Stomach (tissue), 9 donors: ENCODE data around the gene NEDD4L. TPM values are rescaled to one million over a fixed set of nuclear protein-coding genes. Genes with fewer than 3 reads are reported as not detected.

Experiments used
- DNase-seq, 2 donors: peaks; one replicate each; pipeline versions ENCODE4 v3.0.0 to v3.0.0-alpha.2; 2013 to 2019
- H3K27ac ChIP-seq, 5 donors: fragments of 200-600 bp in 4 of 5; sonication (generic) in 4 of 5; one replicate each; pipeline ENCODE4 v1.5.1; 2013 to 2019; ENCODE audit warnings: mild to moderate bottlenecking in 1 of 5, moderate library complexity in 1 of 5
- H3K27me3 ChIP-seq, 3 donors: fragments of 200-600 bp; sonication (generic); one replicate each; pipeline ENCODE4 v1.5.1; 2017 to 2019; ENCODE audit warnings: mixed run types in 1 of 3
- H3K36me3 ChIP-seq, 4 donors: fragments of 200-600 bp; sonication (generic); 1 replicate in 3 of 4; 2 replicates in 1 of 4; pipeline ENCODE4 v1.5.1; 2016 to 2019
- H3K4me1 ChIP-seq, 4 donors: fragments of 200-600 bp; sonication (generic); one replicate each; pipeline ENCODE4 v1.5.1; 2016 to 2019
- H3K4me3 ChIP-seq, 4 donors: fragments of 200-600 bp; sonication (generic) in 3 of 4; one replicate each; pipeline ENCODE4 v1.5.1; 2016 to 2019; ENCODE audit warnings: mild to moderate bottlenecking in 1 of 4
- H3K9me3 ChIP-seq, 4 donors: fragments of 200-600 bp; sonication (generic); one replicate each; pipeline ENCODE4 v1.5.1; 2016 to 2019
- CTCF ChIP-seq, 7 experiments: fragments of 450-650 bp in 4 of 7; fragments of 200-600 bp in 3 of 7; sonication (generic) in 3 of 7; IDR thresholded peaks; one replicate each; pipeline ENCODE4 v1.5.1; 2016 to 2019; ENCODE audit warnings: antibody characterized with exemption in 7 of 7, control low read depth in 2 of 7, mild to moderate bottlenecking in 1 of 7
- EP300 ChIP-seq: sonication (generic); formaldehyde crosslinking; IDR thresholded peaks from one replicate; pipeline ENCODE4 v1.6.1; 2017; ENCODE audit warnings: antibody characterized with exemption
- POLR2A ChIP-seq, 4 donors: fragments of 450-650 bp; IDR thresholded peaks; one replicate each; pipeline ENCODE4 v1.6.1; 2016; ENCODE audit warnings: antibody characterized with exemption in 4 of 4, control low read depth in 2 of 4, mild to moderate bottlenecking in 1 of 4, moderate library complexity in 1 of 4
- POLR2AphosphoS5 ChIP-seq, 3 donors: sonication (generic); formaldehyde crosslinking; IDR thresholded peaks; one replicate each; pipeline ENCODE4 v1.6.1; 2016; ENCODE audit warnings: antibody characterized with exemption in 3 of 3
- WGBS, 5 donors: extraction: QIAGEN DNeasy Blood & Tissue Kit in 3 of 5; methylation state at CpG; one replicate each; pipeline versions ENCODE4 v1.1.5 to v1.1.7; 2013 to 2018; 5-methylcytosine and 5-hydroxymethylcytosine counted together
- intact Hi-C: fragments of 100-400 bp; cut with DNase I; formaldehyde crosslinking; loops from one replicate; pipeline ENCODE4 v1.15.1; 2023; ENCODE audit warnings: low total_unique reads
- polyA plus RNA-seq, 3 donors: library from polyadenylated mRNA; stranded (reverse); fragments of 200-250 nt; gene quantifications; one replicate each; pipeline ENCODE4 v1.2.3, GENCODE V29; 2013
- total RNA-seq, 5 donors: library from RNA; depleted of rRNA; stranded (reverse); fragments of >200 nt; gene quantifications; one replicate each; pipeline versions ENCODE4 v1.1.0 to v1.2.3, GENCODE V29; 2014 to 2016
- donor health status: healthy with polysubstance abuse.
- donor health status: Bipolar disorder and iron deficiency.
- donor health status: healthy.

The NEDD4L gene
- total and polyA plus RNA-seq, 8 donors, result 46.1 to 315 (median 129) TPM

DNA sequence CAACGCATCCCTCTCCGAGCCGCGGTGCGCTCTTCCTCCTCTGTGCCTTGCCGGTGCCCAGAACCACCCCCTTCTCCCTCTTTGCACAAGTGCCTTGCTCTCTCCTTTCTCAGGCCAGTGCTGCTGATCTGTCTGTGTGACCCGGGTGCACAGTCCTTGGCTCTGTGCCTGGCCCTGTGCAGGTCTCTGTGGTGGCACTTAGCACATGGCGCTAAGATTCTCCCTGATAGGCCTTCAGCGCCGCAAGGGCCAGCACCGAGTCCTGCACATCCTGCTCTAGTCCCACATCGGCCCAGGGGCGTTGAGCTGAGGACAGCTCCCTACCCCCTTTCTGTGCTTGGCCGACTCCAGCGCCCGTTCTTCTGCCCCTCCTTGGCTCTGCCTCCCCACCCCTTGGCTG is 136.1 kb downstream of the NEDD4L start:
- no peaks in the 10 kb centered on the region for H3K36me3 ChIP-seq
- H3K27me3 ChIP-seq, result no peaks in the 10 kb centered on the region
- no peaks in the 10 kb centered on the region for H3K9me3 ChIP-seq
- 65 to 86% (median 75%) methylated on average over 16 of the region's 16 CpGs for WGBS, 5 donors
- no peak overlapping the region for H3K27ac ChIP-seq
- TF ChIP-seq CTCF (IDR thresholded peaks at IDR 0.05) (no peak), POLR2AphosphoS5 (IDR thresholded peaks at IDR 0.05) (no peak), EP300 (no peak), POLR2A (IDR thresholded peaks at IDR 0.05) (no peak)
- intact Hi-C loops, result loop anchor here (10.0 kb wide), 1 partner anchor 145 kb away; no protein-coding TSS in a partner anchor
- peak in 1 of 2 donors; percentile 67 for DNase-seq
- no peak overlapping the region for H3K4me3 ChIP-seq
- H3K4me1 ChIP-seq, result peaks cover 31 to 81% (median 66%) of the 10 kb centered on the region in 4 donors

- WGBS, 5 donors, result 13 to 25% (median 19%) methylated on average over 5 of the region's 5 CpGs
- H3K36me3 ChIP-seq, result no peaks in the 10 kb centered on the region
- no peak overlapping the region for H3K27ac ChIP-seq
- peaks cover 31 to 77% (median 63%) of the 10 kb centered on the region in 4 donors for H3K4me1 ChIP-seq
- peak; percentile 69 to 81 for DNase-seq
- TF ChIP-seq CTCF (IDR thresholded peaks at IDR 0.05) (peak in 5 of 7 experiments; percentile 66 to 89 (median 86)), POLR2AphosphoS5 (IDR thresholded peaks at IDR 0.05) (peak in 1 of 3 donors; percentile 10), EP300 (no peak)
- no peaks in the 10 kb centered on the region for H3K9me3 ChIP-seq
- H3K27me3 ChIP-seq, result no peaks in the 10 kb centered on the region
- intact Hi-C loops, result loop anchor here (10.0 kb wide), 1 partner anchor 144 kb away; no protein-coding TSS in a partner anchor
- H3K4me3 ChIP-seq, result no peak overlapping the region
Measured at GRCh38 chr18:58180738-58181353, 136.8 kb downstream of the NEDD4L start.

DNA sequence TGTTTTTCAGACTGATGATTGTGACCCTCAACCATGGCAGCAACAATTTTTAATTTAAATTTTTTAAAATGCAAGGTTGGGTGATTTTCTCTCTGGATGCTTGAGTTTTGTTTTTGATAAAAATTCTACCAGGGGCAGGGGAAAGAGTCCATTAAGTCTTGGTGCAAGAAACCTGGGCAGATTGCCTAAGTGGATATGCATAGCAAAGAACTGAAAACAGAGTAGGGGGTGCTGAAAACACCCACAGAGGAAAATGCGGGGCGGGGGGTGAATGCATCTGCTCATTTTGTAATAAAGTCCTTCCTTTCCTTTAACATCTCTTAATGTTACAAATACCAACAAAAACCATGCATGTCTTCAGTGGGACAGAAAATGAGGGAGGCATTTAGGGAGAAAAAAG is 138.0 kb downstream of the NEDD4L start:
- no peak overlapping the region for H3K4me3 ChIP-seq
- no peak overlapping the region for H3K27ac ChIP-seq
- WGBS, 5 donors, result 82 to 89% (median 87%) methylated on average over 2 of the region's 2 CpGs
- no peak for DNase-seq
- peaks cover 35 to 77% (median 59%) of the 10 kb centered on the region in 4 donors for H3K4me1 ChIP-seq
- H3K36me3 ChIP-seq, result no peaks in the 10 kb centered on the region
- intact Hi-C loops, result loop anchor here (10.0 kb wide), 1 partner anchor 143 kb away; no protein-coding TSS in a partner anchor
- H3K27me3 ChIP-seq, result no peaks in the 10 kb centered on the region
- no peak for TF ChIP-seq CTCF (IDR thresholded peaks at IDR 0.05)
- TF ChIP-seq POLR2AphosphoS5 (IDR thresholded peaks at IDR 0.05), result no peak
- no peak for TF ChIP-seq EP300
- no peak for TF ChIP-seq POLR2A (IDR thresholded peaks at IDR 0.05)
- H3K9me3 ChIP-seq, result no peaks in the 10 kb centered on the region

- WGBS, 5 donors, result 34 to 60% (median 45%) methylated on average over 4 of the region's 4 CpGs
- intact Hi-C loops, result loop anchor here (10.0 kb wide), 1 partner anchor 142 kb away; no protein-coding TSS in a partner anchor
Measured at GRCh38 chr18:58183226-58183625, 139.2 kb downstream of the NEDD4L start.

More at GRCh38 chr18:58183226-58183625, 139.2 kb downstream of the NEDD4L start:
- peak; percentile 59 to 71 for DNase-seq
- H3K9me3 ChIP-seq, result no peaks in the 10 kb centered on the region
- peaks cover 26 to 69% (median 50%) of the 10 kb centered on the region in 4 donors for H3K4me1 ChIP-seq
- no peak for TF ChIP-seq EP300
- no peak for TF ChIP-seq POLR2AphosphoS5 (IDR thresholded peaks at IDR 0.05)
- peak overlapping the region in 2 of 5 donors; percentile 13 to 36 for H3K27ac ChIP-seq
- no peaks in the 10 kb centered on the region for H3K27me3 ChIP-seq
- no peaks in the 10 kb centered on the region for H3K36me3 ChIP-seq
- H3K4me3 ChIP-seq, result no peak overlapping the region
